ENCODE measurements around the gene TIMMDC1. TPM values are rescaled to one million over a fixed set of nuclear protein-coding genes. Genes with fewer than 3 reads are reported as not detected.

The TIMMDC1 gene
- total RNA-seq, 1 experiment from 2014 or later = 109 TPM

GRCh38 chr3:119557877-119558269, 59.5 kb downstream of the TIMMDC1 start:
- no peak overlapping the region for H2BK20ac ChIP-seq (ENCODE audit: low read depth, low read length, poor library complexity, severe bottlenecking)
- H3K27ac Mint-ChIP-seq = no peak overlapping the region
- no peak for TF ChIP-seq CTCF (conservative IDR thresholded peaks at IDR 0.05)
- no peaks in the 10 kb centered on the region for H4K20me1 ChIP-seq (ENCODE audit: control insufficient read depth, insufficient read depth, insufficient read length)
- DNase-seq = no peak
- H2BK12ac ChIP-seq (ENCODE audit: insufficient read length, low read depth, low read length) = no peak overlapping the region
- H3K27me3 Mint-ChIP-seq (ENCODE audit: low read depth) = peaks cover 4% of the 10 kb centered on the region
- no peak overlapping the region for H3K14ac ChIP-seq (ENCODE audit: insufficient read depth, low read length)
- no peaks in the 10 kb centered on the region for H3K36me3 Mint-ChIP-seq (ENCODE audit: insufficient read depth in 1 of 3, low read depth in 3 of 3)
- H3K27ac ChIP-seq (ENCODE audit: insufficient read length, low read depth, low read length) = no peak overlapping the region
- no peak overlapping the region for H3K23ac ChIP-seq (ENCODE audit: insufficient read length, low read depth, low read length)
- H3K4me3 Mint-ChIP-seq = no peak overlapping the region
- no peak overlapping the region for H4K5ac ChIP-seq (ENCODE audit: insufficient read length, low read depth, low read length)
- H3K4me2 ChIP-seq (ENCODE audit: insufficient read depth, insufficient read length, low read length) = no peak overlapping the region
- H4K91ac ChIP-seq (ENCODE audit: insufficient read length, low read depth, low read length) = no peak overlapping the region
- H2BK120ac ChIP-seq (ENCODE audit: low read depth, low read length, poor library complexity, severe bottlenecking) = no peak overlapping the region
- no peak overlapping the region for H3T11ph ChIP-seq (ENCODE audit: low read length)
- H3K56ac ChIP-seq (ENCODE audit: insufficient read length, low read depth, low read length) = no peak overlapping the region
- no peaks in the 10 kb centered on the region for H3K9me3 ChIP-seq (ENCODE audit: control insufficient read depth, low read depth, low read length)
- H3K23me2 ChIP-seq (ENCODE audit: insufficient read length, low read depth, low read length, poor library complexity, severe bottlenecking) = no peaks in the 10 kb centered on the region
- H4K8ac ChIP-seq (replicated peaks; ENCODE audit: insufficient read length, low read depth, low read length) = no peak overlapping the region
- H3K9me3 Mint-ChIP-seq = no peaks in the 10 kb centered on the region; a peak in 1 of 5 replicates
- WGBS (ENCODE audit: extremely low coverage, insufficient read length, low lambda C conversion rate) = no CpG with 5 or more reads among the region's 3 CpGs
- H2AK5ac ChIP-seq (ENCODE audit: insufficient read length, low read length) = no peak overlapping the region
- no peak overlapping the region for H3K18ac ChIP-seq (ENCODE audit: insufficient read length, low read depth, low read length)
- H2BK5ac ChIP-seq (ENCODE audit: insufficient read length, low read length) = no peak overlapping the region
- peaks cover 4 to 5% of the 10 kb centered on the region in 2 experiments; a peak in 3 of 4 replicates for H3K4me1 Mint-ChIP-seq
- H3K79me2 ChIP-seq (ENCODE audit: insufficient read depth, low read length) = no peaks in the 10 kb centered on the region
- no peaks in the 10 kb centered on the region for H3K27me3 ChIP-seq (ENCODE audit: insufficient read depth, low read length)
- no peak overlapping the region for H3K4ac ChIP-seq (ENCODE audit: low read depth, low read length)
- no peaks in the 10 kb centered on the region for H3K4me1 ChIP-seq (ENCODE audit: insufficient read depth, low read length)
- no peaks in the 10 kb centered on the region for H3K79me1 ChIP-seq (ENCODE audit: insufficient read depth, low read depth, low read length, poor library complexity, severe bottlenecking)
- no peak overlapping the region for H3K9ac ChIP-seq (ENCODE audit: extremely low read depth, insufficient read length, low read length)
- H2AFZ ChIP-seq (ENCODE audit: low read length) = no peak overlapping the region
- H2BK15ac ChIP-seq (ENCODE audit: low read depth, low read length) = no peak overlapping the region
